GM19395 (cell line): ENCODE data around the gene ARFIP2.

Experiments
- ATAC-seq: cut with Tn5 transposase; IDR thresholded peaks from one replicate; pipeline ENCODE4 v1.9.1; 2021; ENCODE audit warnings: mild to moderate bottlenecking, moderate library complexity; ENCODE audit not compliant: unreplicated experiment

Gene ARFIP2

DNA sequence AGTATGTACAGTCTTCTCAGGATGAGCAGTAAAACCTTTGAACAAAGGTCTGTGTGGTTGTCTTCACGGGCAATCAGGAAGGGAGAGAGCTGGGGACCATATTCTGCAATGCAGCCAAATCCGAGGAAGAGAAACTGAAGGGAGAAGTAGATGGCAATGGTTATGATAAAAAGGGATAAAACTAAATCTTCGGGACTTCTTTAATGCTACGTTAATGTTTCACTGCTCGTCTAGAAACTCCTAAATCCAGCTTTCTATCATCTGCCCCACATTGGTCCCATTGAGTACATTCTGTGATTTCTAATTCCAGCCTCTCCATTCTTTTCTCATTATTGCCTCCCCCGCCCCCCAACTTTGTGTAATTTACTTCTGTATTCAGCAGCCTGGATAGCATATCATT, 1.9 kb upstream of the ARFIP2 start:
- no peak for ATAC-seq

DNA sequence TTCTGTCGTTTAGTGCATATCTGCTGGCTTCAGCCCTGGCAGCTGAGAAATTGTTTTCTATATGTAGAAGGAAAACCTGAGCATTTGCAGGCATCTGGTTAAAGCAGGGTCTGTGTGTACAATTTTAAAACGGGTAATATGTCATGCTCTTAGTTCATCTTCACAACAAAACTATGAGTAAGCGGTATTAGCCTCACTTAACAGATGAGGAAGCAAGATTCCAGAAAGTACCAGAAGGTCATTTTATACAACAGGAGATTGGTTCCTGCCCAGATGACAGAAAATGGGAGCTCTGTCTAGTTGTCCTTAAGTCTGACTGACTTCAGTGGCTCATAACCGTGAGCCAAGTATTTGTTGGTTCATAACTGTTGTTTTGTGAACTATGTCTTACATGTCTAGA, 1.3 kb upstream of the ARFIP2 start:
- no peak for ATAC-seq

GRCh38 chr11:6481924-6482275, 769 bp upstream of the ARFIP2 start:
- peak; percentile 4 for ATAC-seq

DNA sequence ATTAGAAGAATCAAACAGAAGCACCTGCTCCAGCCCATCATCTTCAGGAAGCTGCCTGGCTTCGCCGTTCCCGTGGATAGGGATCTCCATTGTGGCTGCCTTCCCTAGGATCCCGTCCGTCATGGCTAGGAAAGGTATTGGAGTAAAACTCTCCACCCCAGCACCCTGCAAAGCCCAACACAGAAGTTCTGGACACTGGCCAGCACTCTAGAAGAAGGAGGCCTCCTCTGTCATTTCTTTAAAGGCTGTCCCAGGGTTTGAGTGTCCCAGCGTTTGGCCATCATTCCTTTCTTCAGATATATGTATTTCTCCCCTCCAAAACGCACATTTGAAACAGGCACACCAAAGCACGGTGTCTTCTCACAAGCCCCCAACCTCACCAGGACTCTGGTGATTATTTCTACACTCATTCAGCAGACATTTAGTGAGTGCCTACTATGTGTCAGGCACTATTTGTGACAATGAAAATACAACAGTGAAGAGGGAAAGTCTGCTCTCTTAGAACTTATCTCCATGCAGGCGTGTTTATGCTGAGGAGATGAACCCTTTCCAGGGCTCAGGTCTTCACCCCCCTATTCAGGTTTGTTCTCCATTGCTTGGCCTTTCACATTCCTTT, 724 bp downstream of the ARFIP2 start:
- ATAC-seq = no peak

DNA sequence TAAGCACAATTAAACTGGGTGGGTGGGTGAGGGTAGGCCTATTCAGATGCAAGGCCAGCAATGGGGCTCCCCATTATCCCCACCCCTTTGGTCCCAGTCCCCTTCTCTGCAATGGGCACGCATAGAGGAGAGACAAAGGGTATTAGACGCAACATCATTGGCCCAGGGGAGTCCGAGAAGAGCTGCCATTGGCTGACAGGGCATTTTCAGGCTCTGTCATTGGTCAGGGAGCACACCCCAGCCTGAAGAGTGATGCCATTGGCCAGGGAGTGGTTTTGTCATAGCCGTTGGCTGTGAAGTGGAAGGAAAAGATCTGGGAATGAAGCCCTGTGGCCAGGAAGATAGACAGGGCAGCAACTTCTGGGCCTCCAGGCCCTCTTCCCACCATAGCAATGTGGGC, 4.6 kb downstream of the ARFIP2 start:
- no peak for ATAC-seq

DNA sequence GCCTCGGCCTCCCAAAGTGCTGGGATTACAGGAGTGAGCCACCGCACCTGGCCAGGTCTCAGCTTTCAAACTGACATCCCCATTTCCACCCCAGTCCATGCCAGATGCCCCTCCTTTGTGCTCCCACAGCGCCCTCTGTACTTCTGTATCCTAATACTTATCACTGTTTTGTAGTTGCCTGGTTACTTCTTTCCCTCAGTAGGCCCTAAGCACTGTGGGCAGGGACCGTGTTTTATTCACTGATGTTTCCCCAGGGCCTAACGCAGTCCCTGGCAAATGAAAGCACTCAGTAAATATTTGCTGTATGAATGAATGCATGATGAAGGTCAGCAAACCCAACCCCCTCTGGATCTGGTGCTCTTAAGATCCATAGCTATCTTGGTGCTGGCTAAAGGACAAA, 5.2 kb downstream of the ARFIP2 start:
- ATAC-seq = no peak

- no peak for ATAC-seq
Observed at GRCh38 chr11:6474806-6475500, 6.2 kb downstream of the ARFIP2 start.

DNA sequence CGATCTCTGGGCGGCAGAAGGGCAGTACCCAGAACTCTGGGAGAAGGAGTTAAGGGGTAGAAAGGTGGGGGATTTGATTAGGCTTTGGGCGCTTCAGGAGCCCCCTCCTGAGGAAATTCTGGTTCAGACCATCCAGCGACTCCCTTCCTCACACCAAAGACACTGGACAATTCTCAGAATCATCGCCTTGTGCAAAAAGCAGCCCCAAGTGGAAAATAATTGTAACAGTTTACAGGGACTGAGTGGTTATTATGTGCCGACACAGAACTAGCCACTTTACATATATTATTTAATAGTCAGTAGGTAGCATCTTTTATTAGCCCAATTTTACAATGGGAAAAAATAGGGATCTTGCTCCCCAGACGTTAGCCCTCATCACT, 6.7 kb downstream of the ARFIP2 start:
- ATAC-seq = no peak

- peak; percentile 68 for ATAC-seq
Observed at GRCh38 chr11:6473451-6474412, 7.4 kb downstream of the ARFIP2 start, which contains the start of gene TRIM3. Gene TRIM3, minus strand, starts transcription at chr11:6473941. Its CDS starts 8,246 bp downstream, at chr11:6465695.

DNA sequence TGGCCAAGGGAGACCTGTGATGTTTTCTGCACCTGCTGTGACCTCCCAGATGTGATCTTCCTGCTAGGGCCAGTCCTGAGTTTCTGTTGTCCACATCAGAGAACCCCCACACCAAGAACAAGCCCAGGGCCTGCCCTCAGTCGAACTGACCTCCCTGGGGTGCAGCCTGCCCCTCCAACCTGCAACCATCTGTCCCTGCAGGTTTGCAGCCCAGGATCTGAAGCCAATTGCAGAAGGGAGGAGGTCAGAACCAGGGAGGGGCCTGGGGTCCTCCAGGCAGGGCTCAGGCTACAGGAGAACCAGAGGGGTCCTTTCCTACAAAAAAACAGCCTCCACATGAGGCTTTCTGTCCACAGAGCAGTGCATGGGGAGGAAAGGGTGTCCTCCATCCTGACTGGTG, 8.2 kb downstream of the ARFIP2 start:
- no peak for ATAC-seq

DNA sequence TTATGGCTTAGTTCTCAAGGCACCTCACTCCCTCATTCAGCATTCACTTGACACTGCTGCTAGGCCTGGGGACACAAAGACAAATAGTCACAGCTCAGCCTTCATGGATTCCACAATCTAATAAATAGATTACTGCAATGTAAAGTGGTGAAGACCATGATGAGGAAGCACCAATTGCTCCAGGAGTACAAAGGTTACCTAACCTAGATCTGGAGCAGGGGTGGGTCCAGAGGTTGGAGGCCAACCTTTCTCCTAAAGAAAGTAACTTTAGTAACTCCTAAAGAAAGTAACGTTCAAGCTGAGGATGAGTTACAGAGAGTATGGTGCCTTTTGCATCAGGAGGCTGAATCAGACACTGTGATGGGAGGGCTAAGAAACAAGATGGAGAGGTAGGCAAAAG, 11.5 kb downstream of the ARFIP2 start:
- no peak for ATAC-seq

DNA sequence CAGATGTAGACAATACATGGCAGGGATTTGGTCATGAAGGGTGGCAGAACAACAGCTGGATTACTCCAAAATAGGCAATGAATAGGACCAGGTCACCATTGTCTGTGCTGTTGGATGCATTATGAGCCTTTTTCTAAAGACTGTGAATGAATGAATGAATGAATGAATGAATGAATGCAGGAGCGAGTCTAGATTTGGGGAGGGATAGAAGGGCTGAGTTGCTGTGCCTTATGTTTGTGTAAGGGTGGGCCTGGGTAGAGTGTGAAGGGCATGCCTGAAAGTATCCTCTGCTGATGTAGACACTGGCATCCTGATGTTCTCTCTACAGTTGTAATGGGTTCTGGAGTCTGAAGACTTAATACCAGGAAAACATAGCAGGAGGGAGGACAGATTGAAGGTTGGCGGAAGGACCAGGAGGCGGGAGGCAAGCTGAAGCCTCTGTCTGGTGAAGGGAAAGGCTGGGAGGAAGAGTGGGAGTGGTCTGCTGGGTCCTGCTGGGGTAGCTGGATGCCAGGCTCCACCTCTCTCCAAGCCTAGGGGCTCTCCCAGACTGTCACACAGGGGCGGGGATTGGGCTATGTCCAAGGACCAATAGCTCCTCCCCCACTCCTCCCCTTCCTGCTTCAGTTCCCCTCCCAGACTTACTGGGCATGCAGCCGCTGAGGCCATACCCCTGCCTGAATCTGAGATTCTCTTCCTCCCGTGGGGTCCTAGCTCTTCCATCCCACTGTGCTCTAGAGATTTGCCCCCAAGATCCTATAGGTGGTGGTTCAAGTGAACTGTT, 12.2 kb downstream of the ARFIP2 start:
- peak; percentile 65 for ATAC-seq

DNA sequence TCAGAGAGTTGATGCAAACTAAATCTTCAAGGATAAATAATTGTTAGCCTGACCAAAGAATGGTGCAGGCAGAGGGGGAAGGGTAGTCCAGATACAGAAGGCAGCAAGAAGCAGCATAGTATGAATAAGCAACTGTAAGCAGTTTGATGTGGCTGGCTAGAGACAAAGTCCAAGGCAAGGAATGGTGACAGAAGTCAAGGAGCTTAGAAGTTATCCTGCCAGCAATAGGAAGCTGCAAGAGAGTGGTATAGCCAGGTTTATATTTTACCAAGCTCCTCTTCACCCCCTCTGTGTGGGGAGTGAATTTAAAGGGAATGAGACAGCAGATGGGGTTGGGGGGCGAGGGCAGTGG, 22.1 kb downstream of the ARFIP2 start:
- ATAC-seq = no peak

DNA sequence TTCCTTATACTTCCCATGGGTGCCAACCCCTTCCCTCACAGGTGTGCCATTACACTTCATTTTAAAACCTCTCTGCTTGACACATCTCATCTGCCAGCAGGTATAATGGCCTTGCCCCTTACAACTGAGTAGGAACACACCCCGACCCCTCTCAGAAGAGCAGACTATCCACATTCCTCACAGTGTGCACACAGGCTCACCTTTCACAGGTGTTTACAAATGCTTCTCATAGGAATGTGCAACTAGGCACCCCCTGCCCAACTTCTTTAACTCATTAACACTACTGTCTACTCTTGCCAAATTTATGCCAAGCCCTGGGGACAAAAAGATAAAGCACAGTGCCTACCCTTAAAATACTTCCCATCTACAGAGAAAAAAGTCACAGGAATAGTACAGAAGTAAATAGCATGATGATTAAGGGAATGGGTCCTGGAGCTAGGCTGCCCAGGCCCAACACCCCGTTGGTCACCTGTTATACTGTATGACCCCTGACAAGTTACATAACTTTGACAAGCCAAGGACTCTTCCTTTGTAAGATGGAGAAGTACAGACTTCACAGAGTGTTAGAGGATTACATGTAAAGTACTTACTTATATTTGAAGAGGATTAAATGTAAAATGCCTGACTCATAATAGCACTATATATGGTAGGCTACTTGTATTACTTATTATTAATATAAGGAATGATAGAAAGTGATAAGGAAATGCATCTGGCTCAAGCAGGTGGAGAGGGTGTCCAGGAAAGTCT, 22.6 kb downstream of the ARFIP2 start:
- no peak for ATAC-seq

DNA sequence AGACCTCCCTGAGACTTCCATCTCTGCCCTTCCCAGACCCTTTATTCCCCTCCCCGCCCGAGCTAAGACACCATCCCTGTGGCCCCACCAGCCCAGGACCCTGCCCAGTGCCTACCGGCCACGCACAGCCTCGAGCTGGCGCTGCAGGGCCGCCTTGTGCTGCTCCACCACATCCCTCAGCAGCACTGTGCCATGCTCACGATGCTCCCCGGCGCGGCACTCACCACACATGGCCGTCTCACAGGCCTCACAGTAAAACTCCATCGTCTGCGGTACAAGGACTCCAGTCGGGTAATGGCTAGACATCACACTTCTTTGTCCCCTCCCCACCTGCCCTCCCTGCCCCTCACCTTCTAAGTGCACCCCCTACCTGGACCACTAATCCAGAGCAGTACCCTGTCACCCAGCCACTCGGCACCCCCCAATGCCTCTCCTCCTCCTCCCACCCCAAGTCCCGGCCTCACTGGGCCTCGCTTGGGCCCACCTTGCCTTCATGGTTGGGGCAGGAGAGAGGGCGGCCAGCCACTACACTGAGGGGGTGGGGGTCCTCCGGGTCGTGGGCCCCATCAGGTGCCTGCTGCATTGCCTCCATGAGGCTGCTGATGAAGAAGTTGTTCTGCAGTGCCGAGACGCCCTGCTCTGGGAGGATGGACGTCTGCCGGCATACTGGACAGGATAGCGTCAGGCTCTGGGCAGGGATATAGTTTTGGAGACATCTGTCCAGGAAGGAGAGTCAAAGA, 23.4 kb downstream of the ARFIP2 start:
- no peak for ATAC-seq

- no peak for ATAC-seq
Observed at GRCh38 chr11:6456361-6457073, 24.6 kb downstream of the ARFIP2 start.

- ATAC-seq = no peak
Observed at GRCh38 chr11:6455070-6455469, 26.1 kb downstream of the ARFIP2 start.

DNA sequence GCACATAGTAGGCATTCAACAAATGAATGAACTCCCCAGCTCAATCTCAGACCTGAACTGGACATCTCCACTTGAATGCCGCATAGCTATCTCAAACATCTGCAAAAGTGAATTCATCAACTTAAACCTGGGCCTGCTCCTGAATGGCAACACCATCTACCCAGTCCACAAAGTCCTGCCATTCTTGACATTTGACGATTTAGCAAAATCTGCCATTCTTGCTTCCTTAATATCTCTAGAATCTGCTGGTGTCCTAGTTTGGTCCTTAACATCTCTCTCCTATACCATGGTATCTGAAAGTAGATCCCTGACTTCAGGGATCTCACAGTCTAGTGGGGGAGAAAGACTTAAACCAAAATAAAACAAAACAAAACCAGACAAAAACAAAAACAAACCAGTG, 28.0 kb downstream of the ARFIP2 start:
- ATAC-seq = no peak

DNA sequence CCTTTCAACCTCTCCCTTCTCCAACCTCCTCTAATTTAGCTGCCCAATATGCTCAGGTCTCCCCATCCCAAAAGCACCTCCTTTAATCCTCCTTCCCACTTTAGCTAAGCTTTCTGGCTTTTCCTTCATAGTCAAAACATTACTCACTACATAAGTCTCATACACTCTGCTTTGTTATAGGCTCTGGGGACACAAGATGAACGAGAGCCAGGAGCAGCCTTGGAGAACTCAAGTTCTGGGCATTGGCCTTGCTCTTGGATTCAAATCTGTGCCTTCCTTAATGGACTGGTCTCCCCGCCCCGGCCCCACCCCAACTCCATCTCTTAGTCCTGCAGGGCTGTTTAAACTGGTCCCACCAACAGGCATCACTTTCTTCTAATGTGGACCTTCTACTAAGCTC, 28.9 kb downstream of the ARFIP2 start:
- ATAC-seq = no peak
